Stimulated activated naive CD8-positive, alpha-beta T cell treated with anti-CD3 and anti-CD28 coated beads, Interleukin-15, Interleukin-2, amounts not matched to agents 100 U/mL and 50 U/mL, for 24 hours (primary cell): ENCODE measurements around the gene PDZD4.

ENCODE experiments used
- ATAC-seq: fragments of 150-1000 bp; cut with Tn5 transposase; one replicate; pipeline ENCODE4 v1.10.0; 2021
- DNase-seq: peaks from one replicate; pipeline ENCODE4 v3.0.0; 2021

The PDZD4 gene

DNA sequence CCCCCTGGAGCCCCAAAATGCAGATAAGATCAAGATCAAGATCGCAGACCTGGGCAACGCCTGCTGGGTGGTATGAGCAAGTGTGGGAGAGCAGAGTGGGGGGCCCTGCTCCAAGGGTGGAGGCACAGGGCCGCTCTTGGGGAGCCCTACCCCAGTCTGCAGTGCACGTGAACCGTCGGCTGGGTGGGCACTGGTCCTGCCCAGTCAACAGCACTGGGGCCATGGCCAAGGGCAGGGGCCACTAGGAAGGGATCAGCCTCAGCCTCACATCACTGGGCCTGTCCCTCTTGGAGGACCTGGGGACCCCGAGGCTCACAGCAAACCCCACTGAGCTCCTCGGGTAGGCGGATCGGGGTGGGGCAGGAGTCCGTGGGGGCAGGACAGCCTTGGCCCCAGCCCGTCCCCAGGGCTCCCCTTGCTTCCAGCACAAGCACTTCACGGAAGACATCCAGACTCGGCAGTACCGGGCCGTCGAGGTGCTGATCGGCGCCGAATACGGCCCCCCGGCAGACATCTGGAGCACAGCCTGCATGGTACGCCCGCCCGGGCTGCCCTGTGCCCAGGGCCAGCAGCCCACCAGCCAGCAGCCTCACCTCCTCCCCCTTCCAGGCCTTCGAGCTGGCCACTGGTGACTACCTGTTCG lies 45.9 kb downstream of the PDZD4 start:
- DNase-seq, result no peak
- ATAC-seq, result no peak

DNA sequence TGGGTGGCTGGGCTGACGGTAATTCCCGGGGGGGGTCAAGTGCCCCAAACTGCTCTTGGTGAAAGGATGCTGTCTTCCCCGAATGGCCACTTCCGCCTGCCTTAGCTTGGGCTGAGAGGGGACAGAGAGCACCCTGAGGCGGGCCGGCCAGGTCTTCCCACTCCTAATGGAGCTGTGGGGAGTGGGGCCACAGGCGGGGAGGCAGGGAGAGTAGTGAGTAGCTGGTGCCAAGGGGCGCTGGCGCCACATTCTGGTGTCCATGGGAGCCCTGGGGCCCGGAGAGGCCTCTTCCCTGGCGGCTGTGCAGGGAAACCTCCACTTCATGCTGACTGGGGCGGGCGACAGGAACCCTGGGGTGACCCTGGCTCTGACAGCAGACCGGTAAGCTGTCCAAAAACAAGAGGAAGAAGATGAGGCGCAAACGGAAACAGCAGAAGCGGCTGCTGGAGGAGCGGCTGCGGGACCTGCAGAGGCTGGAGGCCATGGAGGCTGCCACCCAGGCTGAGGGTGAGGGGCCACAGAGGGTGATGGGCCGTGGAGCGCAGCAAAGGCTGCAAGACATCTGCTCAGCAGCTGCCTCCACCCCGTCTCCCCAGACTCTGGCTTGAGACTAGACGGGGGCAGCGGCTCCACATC lies 46.8 kb downstream of the PDZD4 start:
- ATAC-seq, result no peak

DNA sequence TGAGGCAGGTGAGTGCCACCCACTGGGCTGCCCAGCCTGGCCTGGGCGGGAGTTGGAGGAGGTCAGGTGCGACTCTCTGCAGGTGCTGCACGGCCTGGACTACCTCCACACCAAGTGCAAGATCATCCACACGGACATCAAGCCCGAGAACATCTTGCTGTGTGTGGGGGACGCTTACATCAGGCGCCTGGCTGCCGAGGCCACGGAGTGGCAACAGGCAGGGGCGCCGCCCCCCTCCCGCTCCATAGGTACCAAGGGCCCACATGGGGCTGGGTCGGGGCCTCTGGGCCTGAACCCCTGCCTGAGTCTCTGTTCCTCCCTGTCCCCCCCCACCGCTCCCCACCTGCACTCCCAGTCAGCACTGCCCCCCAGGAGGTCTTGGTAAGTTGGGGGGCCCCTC lies 47.5 kb downstream of the PDZD4 start:
- DNase-seq (no peak), ATAC-seq (no peak)

More for the DNA sequence above, 46.8 kb downstream of the PDZD4 start:
- no peak for DNase-seq

DNA sequence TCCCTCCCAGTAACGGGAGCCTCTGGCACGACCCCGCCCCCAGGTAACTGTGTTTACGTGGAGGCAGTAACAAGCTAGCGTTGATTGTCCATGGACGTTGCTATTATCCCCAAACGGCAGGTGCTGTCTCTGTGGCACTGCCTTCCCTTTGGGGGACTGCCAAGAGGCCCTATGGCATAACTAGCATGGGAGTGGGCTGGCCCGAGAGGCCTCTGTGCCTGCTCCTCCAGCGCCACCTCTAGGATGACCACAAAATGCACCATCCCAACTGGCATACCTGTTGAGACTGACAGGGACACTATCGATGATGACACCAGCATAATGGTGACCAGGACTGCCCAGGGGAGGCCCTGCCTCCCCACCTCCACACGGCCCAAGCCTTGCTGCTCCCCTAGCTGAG lies 48.0 kb downstream of the PDZD4 start:
- ATAC-seq, result no peak
- DNase-seq, result no peak

DNA sequence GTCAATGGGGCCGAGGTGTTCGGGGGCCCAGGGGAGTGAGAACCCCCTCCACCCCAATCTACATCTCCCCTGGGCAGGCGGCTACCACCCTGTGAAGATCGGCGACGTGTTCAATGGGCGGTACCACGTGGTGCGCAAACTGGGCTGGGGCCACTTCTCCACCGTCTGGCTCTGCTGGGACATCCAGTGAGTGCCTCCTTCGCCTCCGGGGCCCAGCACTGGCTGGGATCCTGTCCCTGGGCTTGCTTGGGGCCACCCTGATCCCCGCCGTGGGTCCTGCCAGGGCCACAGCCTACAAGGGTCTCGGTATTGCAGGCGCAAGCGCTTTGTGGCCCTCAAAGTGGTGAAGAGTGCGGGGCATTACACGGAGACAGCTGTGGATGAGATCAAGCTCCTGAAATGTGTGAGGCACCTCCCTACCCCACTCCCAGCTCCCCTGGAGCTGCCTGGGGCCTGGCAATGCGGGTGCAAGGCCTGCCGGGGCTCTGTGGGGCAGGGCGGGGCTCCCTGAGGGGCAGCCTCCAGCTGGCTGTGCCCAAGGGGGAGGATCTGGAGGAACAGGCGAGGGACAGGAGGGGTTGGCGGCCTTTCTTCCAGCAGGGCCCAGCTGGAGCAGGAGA lies 48.8 kb downstream of the PDZD4 start:
- DNase-seq (no peak), ATAC-seq (no peak)

DNA sequence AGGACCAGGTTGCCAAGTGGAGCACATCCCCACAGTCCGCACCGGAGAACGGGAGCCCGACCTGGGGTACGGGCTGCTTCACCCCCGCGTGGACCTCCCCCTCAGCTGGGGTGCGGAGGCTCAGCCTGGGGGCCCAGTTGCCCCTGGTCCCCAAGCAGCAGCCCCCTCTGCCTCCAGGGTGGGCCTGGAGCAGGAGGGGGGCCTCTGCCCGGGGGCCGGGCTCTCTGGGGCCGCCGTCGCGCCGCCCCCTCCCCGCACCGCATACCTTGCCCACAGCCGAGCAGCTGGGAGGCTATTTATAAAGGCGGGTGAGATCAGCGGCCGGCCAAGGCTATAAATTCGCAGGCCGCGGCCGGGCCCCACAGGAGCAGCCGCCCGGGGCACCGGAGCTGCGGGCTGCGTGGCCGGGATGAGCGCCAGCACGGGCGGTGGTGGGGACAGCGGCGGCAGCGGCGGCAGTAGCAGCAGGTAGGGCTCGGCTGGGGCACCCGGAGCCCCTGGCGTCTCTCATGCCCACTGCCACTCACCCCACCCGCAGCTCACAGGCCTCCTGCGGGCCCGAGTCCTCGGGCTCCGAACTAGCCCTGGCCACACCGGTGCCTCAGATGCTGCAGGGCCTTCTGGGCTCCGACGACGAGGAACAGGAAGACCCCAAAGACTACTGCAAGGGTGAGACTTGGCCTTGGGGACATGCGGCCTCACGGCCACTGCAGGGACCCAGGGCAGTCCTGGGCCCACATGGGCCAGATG lies 49.5 kb downstream of the PDZD4 start, which contains the start of gene SRPK3:
TSS of gene SRPK3 (plus strand) at position 364 of the 750 bp plus-strand sequence. CDS start at position 410, 46 bp downstream.
- no peak for DNase-seq
- ATAC-seq, result no peak

DNA sequence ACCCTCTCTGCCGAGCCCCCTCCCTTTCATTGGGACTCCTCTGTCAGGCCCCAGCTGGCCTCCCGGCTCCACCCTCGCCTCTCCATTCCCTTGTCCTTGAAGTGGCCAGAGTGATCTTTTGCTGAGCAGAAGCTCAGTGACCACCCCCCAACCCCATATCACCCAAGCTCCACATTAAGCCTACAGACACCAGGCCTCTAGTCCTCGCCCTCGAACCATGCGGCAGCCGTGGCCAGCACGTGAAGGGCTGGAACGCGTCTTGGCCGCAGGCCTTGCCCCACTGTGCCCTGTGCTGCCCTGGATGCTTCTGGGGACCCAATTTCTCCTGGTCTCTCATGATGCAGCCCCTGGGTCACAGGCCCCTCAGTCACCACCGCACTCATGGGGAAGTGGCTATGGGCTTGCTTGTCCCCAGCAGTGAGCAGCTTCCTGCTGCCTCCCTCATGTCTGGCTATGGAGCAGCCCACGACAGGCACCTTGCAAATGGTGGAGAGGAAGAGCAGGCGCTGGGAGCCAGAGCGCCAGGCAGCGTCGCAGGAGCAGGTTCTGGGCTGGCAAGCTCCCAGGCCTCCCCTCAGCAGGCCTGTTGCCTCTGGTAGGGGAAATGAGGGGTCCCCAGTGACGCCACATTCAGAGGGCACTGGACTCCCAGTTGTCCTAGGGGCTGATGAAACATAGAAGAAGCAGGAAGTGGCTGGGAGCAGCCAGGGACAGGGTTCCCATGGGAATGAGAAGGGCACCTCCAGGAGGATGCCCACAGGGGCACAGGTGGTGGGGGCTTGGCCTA lies 50.3 kb downstream of the PDZD4 start:
- ATAC-seq, result no peak
- DNase-seq, result no peak

DNA sequence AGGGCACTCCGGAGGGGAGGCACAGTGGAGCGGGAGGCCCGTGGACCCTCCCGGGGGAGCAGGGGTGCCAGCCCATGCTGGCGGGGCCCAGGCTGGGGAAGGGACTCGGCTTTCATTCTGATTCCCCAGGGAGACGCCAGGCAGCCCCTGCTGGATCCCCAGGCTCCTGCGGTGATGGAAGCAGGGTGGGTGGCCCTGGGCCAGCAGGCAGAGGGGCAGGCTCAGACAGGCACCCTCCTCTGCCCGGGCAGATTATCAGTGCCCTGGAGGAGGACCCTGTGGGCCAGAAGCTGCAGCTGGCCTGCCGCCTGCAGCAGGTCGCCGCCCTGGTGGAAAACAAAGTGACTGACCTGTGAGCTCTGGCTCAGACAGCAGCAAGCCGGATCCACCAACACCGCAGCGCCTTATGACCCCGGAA lies 51.7 kb downstream of the PDZD4 start:
- DNase-seq, result no peak
- no peak for ATAC-seq

DNA sequence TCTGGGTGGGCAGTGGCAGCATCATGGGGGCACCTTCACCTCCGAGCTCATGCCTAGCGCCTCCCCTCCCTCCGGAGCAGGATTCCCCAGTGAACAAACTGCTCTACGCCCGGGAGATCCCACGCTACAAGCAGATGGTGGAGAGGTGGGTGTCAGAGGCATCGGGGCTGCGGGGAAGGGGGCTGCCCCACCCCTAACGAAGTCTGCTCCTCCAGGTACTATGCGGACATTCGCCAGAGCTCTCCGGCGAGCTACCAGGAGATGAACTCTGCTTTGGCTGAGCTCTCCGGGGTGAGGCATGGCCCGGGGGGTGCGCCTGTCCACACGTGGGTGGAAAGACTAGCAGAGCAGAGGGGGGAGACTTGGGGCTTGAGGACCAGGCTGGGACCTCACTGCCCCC lies 52.2 kb downstream of the PDZD4 start:
- DNase-seq (no peak), ATAC-seq (no peak)

DNA sequence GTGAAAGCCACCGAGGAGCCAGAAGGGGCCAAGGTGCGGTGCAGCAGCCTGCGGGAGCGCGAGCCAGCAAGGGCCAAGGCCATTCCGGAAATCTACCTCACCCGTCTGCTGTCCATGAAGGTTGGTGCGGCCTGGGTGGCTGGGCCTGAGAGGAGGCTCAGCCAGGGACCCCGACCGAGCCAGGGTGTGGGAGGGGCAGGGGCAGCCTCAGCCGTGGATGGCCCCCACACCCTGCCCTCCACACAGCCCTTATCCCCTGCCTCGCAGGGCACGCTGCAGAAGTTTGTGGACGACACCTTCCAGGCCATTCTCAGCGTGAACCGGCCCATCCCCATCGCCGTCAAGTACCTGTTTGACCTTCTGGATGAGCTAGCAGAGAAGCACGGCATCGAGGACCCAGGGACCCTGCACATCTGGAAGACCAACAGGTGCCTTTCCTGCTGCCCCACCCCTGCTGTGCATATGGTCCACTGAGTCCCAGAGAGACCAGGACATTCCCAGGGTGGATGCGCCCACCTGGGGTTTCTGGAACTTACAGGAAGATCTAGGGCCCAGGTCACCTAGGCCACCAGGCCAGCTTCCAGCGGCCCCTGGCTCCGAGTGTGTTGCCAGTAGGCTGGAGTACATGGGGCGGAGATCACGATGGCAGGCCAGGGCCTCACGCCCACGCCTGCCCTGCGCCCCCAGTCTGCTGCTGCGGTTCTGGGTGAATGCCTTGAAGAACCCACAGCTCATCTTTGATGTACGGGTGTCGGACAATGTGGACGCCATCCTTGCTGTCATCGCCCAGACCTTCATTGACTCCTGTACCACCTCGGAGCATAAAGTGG lies 52.9 kb downstream of the PDZD4 start:
- DNase-seq (no peak), ATAC-seq (no peak)

DNA sequence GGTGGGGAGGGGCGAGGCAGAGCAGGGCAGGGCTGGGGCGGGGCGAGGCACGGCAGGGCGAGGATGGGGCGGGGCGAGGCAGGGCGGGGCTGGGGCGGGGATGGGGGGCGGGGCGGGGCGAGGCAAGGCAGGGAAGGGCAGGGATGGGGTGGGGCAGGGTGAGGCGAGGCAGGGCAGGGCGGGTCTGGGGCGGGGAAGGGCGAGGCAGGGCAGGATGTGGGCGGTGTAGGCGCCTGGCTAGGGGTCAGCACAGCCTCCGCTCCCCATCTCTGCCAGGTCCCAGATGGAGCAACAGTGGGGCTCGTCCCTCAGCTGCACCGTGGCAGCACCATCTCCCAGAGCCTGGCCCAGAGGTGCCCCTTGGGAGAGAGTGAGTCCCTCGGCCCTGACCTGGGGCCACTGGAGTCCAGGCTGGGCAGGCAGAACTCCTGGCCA lies 53.7 kb downstream of the PDZD4 start:
- ATAC-seq, result no peak
- no peak for DNase-seq

DNA sequence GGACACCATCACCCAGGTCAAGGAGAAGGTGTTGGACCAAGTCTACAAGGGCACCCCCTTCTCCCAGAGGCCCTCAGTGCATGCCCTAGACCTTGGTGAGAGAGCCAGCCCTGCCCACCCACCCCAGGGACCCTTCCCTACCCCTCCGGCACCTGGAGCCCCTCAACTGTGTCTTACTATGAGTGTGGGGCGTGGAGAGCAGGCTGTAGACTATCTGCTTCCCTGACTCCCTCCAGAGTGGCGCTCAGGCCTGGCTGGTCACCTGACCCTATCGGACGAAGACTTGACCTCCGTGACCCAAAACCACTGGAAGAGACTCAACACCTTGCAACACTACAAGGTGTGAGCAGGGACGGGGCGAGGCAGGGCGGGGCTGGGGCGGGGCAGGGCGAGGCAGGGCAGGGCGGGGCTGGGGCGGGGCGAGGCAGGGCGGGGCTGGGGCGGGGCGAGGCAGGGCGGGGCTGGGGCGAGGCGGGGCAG lies 54.2 kb downstream of the PDZD4 start:
- DNase-seq (no peak), ATAC-seq (no peak)

DNA sequence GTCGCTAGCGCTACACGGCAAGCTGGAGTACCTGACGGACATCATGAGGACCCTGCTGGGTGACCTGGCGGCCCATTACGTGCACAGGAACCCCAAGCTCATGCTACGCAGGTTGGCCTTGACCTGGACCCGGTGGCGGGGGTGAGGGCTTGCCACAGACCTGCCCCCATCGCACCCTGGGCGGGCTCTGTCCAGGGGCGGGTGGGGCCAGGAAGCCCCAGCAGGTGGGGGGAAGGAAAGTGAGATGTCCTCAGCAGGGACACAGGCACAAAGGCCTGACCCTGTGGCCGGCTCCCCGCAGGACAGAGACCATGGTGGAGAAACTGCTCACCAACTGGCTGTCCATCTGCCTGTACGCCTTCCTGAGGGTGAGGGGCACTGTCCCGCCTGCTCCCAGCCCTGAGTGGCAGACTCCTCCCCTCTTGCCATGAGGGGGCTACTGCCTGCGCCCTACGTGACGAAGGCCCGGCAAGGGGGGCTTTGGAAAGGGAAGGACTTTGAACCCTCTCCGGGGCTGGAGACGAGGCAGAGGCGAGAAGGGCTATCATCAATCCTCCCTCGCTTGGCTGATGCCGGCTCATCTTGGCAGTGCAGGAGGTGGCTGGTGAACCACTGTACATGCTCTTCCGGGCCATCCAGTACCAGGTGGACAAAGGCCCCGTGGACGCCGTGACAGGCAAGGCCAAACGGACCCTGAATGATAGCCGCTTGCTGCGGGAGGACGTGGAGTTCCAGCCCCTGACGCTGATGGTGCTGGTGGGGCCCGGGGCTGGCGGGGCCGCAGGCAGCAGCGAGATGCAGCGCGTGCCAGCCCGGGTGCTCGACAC lies 54.8 kb downstream of the PDZD4 start:
- no peak for DNase-seq

DNA sequence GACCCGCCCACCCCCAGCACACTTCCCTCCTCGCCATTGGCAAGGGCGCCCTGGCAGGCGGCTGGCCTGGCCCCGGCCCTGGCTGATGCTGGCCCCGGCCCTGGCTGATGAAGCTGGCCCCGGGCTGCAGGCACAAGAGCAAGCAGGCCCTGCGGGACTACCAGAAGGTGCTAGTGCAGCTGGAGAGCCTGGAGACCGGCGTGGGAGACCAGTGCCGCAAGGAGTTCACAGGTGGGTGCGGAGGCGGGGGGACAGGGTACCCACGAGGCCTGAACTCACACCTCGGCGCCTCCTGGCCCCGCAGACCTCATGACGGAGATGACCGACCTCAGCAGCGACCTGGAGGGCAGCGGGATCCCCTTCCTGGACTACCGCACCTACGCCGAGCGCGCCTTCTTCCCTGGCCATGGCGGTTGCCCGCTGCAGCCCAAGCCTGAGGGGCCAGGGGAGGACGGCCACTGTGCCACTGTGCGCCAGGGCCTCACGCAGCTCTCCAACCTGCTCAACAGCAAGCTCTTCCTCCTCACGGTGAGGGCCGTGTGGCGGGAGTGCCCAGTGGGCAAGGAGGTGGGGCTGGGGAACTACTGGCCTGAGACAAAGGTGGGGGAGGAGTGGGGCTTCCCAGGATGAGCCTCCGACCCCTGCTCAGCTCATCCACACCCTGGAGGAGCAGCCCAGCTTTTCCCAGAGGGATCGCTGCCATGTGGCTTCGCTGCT lies 55.6 kb downstream of the PDZD4 start:
- ATAC-seq, result no peak
- no peak for DNase-seq

More for the DNA sequence above, 54.8 kb downstream of the PDZD4 start:
- ATAC-seq, result no peak

DNA sequence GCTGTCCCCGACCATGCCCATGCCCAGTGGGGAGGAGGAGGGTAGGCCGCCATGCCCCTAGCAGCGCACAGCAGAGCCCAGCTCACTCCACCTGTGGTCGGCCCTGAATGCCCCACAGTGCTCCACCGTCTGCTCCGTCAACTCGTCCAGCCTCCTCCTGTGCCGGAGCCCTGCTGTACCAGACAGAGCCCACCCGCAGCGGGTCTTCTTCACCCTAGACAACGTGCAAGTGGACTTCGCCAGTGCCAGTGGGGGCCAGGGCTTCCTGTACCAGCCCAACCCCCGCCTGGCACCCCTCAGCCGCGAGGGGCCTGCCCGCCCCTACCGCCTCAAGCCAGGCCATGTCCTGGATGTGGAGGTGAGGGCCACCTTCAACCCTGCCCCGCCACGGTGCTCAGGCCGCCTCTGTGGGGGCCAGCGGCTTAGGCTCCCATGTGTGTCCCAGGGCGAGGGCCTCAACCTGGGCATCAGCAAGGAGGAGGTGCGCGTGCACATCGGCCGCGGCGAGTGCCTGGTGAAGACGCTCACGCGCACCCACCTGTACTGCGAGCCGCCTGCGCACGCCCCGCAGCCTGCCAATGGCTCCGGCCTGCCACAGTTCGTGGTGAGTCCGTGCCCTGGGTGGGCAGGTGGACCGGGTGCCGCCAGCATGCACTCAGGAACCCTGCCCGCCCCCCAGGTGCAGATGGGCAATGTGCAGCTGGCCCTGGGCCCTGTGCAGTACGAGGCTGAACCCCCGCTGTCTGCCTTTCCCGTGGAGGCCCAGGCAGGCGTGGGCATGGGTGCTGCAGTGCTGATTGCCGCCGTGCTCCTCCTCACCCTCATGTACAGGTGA lies 56.4 kb downstream of the PDZD4 start:
- ATAC-seq (no peak), DNase-seq (no peak)

DNA sequence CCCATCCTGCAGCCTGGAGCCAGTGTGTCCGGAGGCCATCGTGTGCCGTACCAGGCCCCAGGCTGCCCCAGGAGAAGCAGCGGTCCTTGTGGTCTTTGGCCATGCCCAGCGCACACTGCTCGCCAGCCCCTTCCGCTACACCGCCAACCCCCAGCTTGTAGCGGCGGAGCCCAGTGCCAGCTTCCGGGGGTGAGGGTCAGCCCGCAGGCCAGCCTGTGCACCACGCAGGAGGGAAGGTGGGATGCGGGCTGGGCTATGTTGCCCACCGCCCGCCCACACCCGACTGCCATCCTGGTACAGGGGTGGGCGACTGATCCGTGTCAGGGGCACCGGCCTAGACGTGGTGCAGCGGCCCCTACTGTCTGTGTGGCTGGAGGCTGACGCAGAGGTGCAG lies 57.1 kb downstream of the PDZD4 start:
- ATAC-seq, result no peak
- DNase-seq, result no peak

DNA sequence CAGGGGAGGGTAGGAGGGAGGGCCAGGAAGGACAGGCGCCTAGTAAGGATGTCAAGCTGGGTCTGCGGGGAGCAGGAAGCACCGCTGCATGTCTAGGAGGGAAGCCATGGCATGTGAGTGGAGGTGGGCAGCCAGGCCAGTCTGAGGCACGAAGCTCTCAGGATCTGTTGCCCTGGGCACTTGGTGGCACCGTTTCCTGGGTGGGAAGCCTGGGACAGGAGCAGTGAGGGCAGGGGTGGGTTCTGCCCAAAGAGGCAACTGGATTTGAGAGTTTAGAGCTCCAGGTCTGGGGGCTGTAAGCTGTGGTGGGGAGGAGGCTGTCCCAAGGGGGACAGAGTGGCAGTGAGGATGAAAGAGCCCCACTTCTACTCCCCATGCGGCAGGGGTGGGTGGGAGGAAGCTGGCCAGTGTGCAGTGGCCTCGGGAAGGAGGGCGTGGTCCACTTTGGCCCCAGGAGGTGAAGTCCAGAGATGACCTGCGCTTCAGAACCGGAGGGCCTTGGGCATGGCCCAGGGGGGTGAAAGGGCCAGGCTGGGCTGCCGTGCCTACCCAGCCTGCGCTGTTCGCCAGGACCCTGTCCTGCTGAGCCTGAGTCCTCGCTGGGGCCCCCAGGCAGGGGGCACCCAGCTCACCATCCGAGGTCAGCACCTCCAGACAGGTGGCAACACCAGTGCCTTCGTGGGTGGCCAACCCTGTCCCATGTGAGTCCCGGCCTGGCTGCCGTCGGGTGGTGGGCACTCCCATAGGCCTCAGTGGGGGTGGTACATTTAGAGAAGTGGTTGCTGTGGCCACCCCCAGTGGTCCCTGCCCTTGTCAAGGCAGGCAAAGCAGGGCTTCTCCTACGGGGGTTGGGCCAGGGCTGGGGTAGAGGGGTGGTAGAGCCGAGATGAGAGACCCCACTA lies 57.8 kb downstream of the PDZD4 start:
- no peak for ATAC-seq

More for the DNA sequence above, 57.8 kb downstream of the PDZD4 start:
- DNase-seq, result no peak
